ENCODE data around the gene FAM110C. TPM values are rescaled to one million over a fixed set of nuclear protein-coding genes. Genes with fewer than 3 reads are reported as not detected.

Gene FAM110C
- total RNA-seq, 1 experiment from 2014 or later: 5.0 TPM

DNA sequence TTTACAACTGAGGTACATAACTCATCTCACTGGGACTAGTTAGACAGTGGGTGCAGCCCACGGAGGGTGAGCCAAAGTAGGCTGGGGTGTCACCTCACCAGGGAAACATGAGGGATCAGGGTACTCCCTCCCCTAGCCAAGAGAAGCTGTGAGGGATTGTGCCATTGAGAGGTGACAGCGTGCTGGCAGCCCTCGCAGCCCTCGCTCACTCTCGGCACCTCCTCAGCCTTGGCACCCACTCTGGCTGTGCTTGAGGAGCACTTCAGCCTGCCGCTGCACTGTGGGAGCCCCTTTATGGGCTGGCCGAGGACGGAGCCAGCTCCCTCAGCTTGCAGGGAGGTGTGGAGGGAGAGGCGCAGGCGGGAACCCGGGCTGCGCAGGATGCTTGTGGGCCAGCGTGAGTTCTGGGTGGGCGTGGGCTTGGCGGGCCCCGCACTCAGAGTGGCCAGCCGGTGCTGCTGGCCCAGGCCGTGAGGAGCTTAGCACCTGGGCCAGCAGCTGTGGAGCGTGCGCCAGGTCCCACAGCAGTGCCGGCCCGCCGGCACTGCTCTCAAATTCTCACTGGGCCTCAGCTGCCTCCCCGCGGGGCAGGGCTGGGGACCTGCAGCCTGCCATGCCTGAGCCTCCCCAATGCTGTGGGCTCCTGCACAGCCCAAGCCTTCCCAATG lies 44.5 kb upstream of the FAM110C start:
- CTCF ChIA-PET: no interaction called here

DNA sequence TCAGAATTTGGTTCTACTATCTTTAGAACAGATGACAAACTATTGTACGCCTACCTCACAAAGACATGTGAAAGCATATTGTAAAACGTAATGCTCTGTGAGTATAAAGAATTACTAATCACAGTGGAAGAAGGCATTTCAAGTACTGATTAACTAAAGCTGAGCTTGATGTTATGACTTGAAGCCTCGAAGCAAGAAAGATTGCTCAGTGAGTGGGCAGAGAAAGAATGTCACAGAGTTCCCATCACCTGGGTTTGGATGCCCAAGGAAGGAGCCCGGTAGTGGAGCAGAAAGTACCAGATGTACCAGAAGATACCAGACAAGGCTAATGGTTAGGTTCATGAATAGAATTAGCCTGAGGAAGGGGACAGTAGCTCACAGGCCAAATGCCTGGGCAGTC lies 39.5 kb upstream of the FAM110C start:
- BruUV-seq (replicated peaks): no TSS peak

More for the DNA sequence above, 44.5 kb upstream of the FAM110C start:
- DNase-seq (no peak), ATAC-seq (no peak)
- H4K20me1 ChIP-seq (ENCODE audit: low read length): no peaks in the 10 kb centered on the region
- no peak overlapping the region for H2AFZ ChIP-seq (ENCODE audit: low read length)
- no TSS peak for BruUV-seq (replicated peaks)
- H3K9me2 ChIP-seq (replicated peaks; ENCODE audit: low read length): no peaks in the 10 kb centered on the region
- POLR2A ChIA-PET (ENCODE audit: unreplicated experiment): no interaction called here
- no peak overlapping the region for H3K27ac ChIP-seq (ENCODE audit: low read length)
- no peak for TF ChIP-seq EZH2 (IDR thresholded peaks at IDR 0.05; ENCODE audit: low read length, unreplicated experiment)
- TF ChIP-seq EZH2phosphoT487 (IDR thresholded peaks at IDR 0.05; ENCODE audit: borderline replicate concordance, low read length): no peak
- TF ChIP-seq, protein P1, sequence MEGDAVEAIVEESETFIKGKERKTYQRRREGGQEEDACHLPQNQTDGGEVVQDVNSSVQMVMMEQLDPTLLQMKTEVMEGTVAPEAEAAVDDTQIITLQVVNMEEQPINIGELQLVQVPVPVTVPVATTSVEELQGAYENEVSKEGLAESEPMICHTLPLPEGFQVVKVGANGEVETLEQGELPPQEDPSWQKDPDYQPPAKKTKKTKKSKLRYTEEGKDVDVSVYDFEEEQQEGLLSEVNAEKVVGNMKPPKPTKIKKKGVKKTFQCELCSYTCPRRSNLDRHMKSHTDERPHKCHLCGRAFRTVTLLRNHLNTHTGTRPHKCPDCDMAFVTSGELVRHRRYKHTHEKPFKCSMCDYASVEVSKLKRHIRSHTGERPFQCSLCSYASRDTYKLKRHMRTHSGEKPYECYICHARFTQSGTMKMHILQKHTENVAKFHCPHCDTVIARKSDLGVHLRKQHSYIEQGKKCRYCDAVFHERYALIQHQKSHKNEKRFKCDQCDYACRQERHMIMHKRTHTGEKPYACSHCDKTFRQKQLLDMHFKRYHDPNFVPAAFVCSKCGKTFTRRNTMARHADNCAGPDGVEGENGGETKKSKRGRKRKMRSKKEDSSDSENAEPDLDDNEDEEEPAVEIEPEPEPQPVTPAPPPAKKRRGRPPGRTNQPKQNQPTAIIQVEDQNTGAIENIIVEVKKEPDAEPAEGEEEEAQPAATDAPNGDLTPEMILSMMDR (conservative IDR thresholded peaks at IDR 0.05; ENCODE audit: low read depth, low read length): no peak
- H3K9ac ChIP-seq (ENCODE audit: low read length): no peak overlapping the region
- no peaks in the 10 kb centered on the region for H3K36me3 ChIP-seq (ENCODE audit: low read depth, low read length)
- intact Hi-C loops (cut with micrococcal nuclease): no loop called here
- H3K9me3 ChIP-seq (ENCODE audit: low read length): no peaks in the 10 kb centered on the region
- no peak overlapping the region for H3K4me2 ChIP-seq (ENCODE audit: low read length)
- no peaks in the 10 kb centered on the region for H3K79me2 ChIP-seq (ENCODE audit: low read length)
- no peaks in the 10 kb centered on the region for H3F3A ChIP-seq (ENCODE audit: low read length, unreplicated experiment)
- no peaks in the 10 kb centered on the region for H3K4me1 ChIP-seq (ENCODE audit: insufficient read depth, low read length)
- no peaks in the 10 kb centered on the region for H3K27me3 ChIP-seq (ENCODE audit: low read length)
- H3K4me3 ChIP-seq (ENCODE audit: low read length): no peak overlapping the region

DNA sequence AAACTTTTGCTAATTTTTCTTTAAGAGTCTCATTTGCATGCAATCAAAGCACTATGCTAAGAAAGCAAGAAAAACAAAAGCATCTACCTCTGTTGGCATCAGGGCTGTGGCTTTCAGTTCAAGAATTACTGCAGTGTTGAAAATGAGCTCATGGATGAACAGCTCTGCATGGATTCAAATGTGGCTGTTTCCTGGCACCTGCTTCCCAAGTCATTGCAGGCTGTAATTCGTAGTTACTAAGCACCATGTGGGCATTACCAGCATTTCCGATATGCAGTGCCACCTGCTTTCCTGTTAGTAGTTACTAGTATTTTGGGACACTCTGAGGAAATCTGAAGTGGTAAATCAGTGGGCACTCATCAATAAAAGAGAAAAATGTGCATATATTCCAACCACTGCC lies 37.8 kb upstream of the FAM110C start:
- POLR2A ChIA-PET (ENCODE audit: unreplicated experiment): no interaction called here
- no peak for ATAC-seq
- no peak for TF ChIP-seq EZH2 (IDR thresholded peaks at IDR 0.05; ENCODE audit: low read length, unreplicated experiment)
- TF ChIP-seq, protein P1 (conservative IDR thresholded peaks at IDR 0.05; ENCODE audit: low read depth, low read length): no peak
- CTCF ChIA-PET: no interaction called here
- Histone ChIP-seq H3K9me3 (ENCODE audit: low read length) (no peaks in the 10 kb centered on the region), H3K36me3 (ENCODE audit: low read depth, low read length) (no peaks in the 10 kb centered on the region), H4K20me1 (ENCODE audit: low read length) (no peaks in the 10 kb centered on the region), H3K4me2 (ENCODE audit: low read length) (no peak overlapping the region), H2AFZ (ENCODE audit: low read length) (no peak overlapping the region), H3K4me1 (ENCODE audit: insufficient read depth, low read length) (no peaks in the 10 kb centered on the region), H3K4me3 (ENCODE audit: low read length) (no peak overlapping the region), H3K27ac (ENCODE audit: low read length) (no peak overlapping the region), H3K9me2 (replicated peaks; ENCODE audit: low read length) (no peaks in the 10 kb centered on the region), H3K9ac (ENCODE audit: low read length) (no peak overlapping the region), H3K79me2 (ENCODE audit: low read length) (no peaks in the 10 kb centered on the region), H3F3A (ENCODE audit: low read length, unreplicated experiment) (no peaks in the 10 kb centered on the region), H3K27me3 (ENCODE audit: low read length) (no peaks in the 10 kb centered on the region)
- BruUV-seq (replicated peaks): no TSS peak
- DNase-seq: no peak
- intact Hi-C loops (cut with micrococcal nuclease): no loop called here

More for the DNA sequence above, 39.5 kb upstream of the FAM110C start:
- no peak overlapping the region for H3K9ac ChIP-seq (ENCODE audit: low read length)
- ChIA-PET CTCF (no interaction called here), POLR2A (ENCODE audit: unreplicated experiment) (no interaction called here)
- H3K9me2 ChIP-seq (replicated peaks; ENCODE audit: low read length): no peaks in the 10 kb centered on the region
- no peaks in the 10 kb centered on the region for H3K27me3 ChIP-seq (ENCODE audit: low read length)
- H4K20me1 ChIP-seq (ENCODE audit: low read length): no peaks in the 10 kb centered on the region
- DNase-seq (no peak), ATAC-seq (no peak)
- intact Hi-C loops (cut with micrococcal nuclease): no loop called here
- H2AFZ ChIP-seq (ENCODE audit: low read length): no peak overlapping the region
- no peaks in the 10 kb centered on the region for H3K79me2 ChIP-seq (ENCODE audit: low read length)
- H3K9me3 ChIP-seq (ENCODE audit: low read length): no peaks in the 10 kb centered on the region
- H3K36me3 ChIP-seq (ENCODE audit: low read depth, low read length): no peaks in the 10 kb centered on the region
- no peaks in the 10 kb centered on the region for H3K4me1 ChIP-seq (ENCODE audit: insufficient read depth, low read length)
- TF ChIP-seq, protein P1 (conservative IDR thresholded peaks at IDR 0.05; ENCODE audit: low read depth, low read length): no peak
- TF ChIP-seq EZH2phosphoT487 (IDR thresholded peaks at IDR 0.05; ENCODE audit: borderline replicate concordance, low read length) (no peak), EZH2 (IDR thresholded peaks at IDR 0.05; ENCODE audit: low read length, unreplicated experiment) (no peak)
- H3F3A ChIP-seq (ENCODE audit: low read length, unreplicated experiment): no peaks in the 10 kb centered on the region
- no peak overlapping the region for H3K27ac ChIP-seq (ENCODE audit: low read length)
- H3K4me3 ChIP-seq (ENCODE audit: low read length): no peak overlapping the region
- no peak overlapping the region for H3K4me2 ChIP-seq (ENCODE audit: low read length)

All from PC-3 (cell line).